Uterus (tissue), 2 donors: ENCODE measurements around the gene ZFPM1.

Source experiments
- CTCF ChIP-seq, 4 experiments: fragments of 200-600 bp in 2 of 4; fragments of 450-650 bp in 2 of 4; sonication (generic) in 2 of 4; IDR thresholded peaks; one replicate each; pipeline ENCODE4 v1.5.1; 2016 to 2019; ENCODE audit warnings: antibody characterized with exemption in 4 of 4, mild to moderate bottlenecking in 2 of 4, moderate library complexity in 1 of 4
- POLR2A ChIP-seq, 2 donors: fragments of 450-650 bp; IDR thresholded peaks; one replicate each; pipeline ENCODE4 v1.6.1; 2016; ENCODE audit warnings: antibody characterized with exemption in 2 of 2, mild to moderate bottlenecking in 1 of 2, moderate library complexity in 1 of 2

- TF ChIP-seq POLR2A (IDR thresholded peaks at IDR 0.05) (no peak), CTCF (IDR thresholded peaks at IDR 0.05) (no peak)
Observed at GRCh38 chr16:88487920-88488851, 35.1 kb downstream of the ZFPM1 start.
